ENCODE data around the gene UGGT2.
"Not testable (repeated sequence)": the region's sequence is repeated elsewhere in the genome, so short reads cannot be mapped to it uniquely, and the experiment has no call there.

Gene UGGT2

GRCh38 chr13:95898256-95898655 is 154.9 kb downstream of the UGGT2 start:
- no peak for DNase-seq (ENCODE audit: low read depth in 1 of 2, low spot score in 1 of 2)

- DNase-seq (ENCODE audit: low read depth in 1 of 2, low spot score in 1 of 2) = no peak
These were observed 156.9 kb downstream of the UGGT2 start for GRCh38 chr13:95896301-95896700.

- no peak for DNase-seq (ENCODE audit: low read depth in 1 of 2, low spot score in 1 of 2)
These were observed 159.3 kb downstream of the UGGT2 start for GRCh38 chr13:95893861-95894260.

GRCh38 chr13:95882121-95882520 is 171.1 kb downstream of the UGGT2 start:
- no peak for DNase-seq (ENCODE audit: low read depth in 1 of 2, low spot score in 1 of 2)

GRCh38 chr13:95880331-95880730 is 172.9 kb downstream of the UGGT2 start:
- no peak for DNase-seq (ENCODE audit: low read depth in 1 of 2, low spot score in 1 of 2)

- DNase-seq (ENCODE audit: low read depth in 1 of 2, low spot score in 1 of 2) = no peak
These were observed 178.9 kb downstream of the UGGT2 start for GRCh38 chr13:95874286-95874685.

- DNase-seq (ENCODE audit: low read depth in 1 of 2, low spot score in 1 of 2) = no peak
These were observed 182.8 kb downstream of the UGGT2 start for GRCh38 chr13:95870421-95870820.

GRCh38 chr13:95865080-95865615 is 188.1 kb downstream of the UGGT2 start:
- no peak for DNase-seq (ENCODE audit: low read depth in 1 of 2, low spot score in 1 of 2)

- DNase-seq (ENCODE audit: low read depth in 1 of 2, low spot score in 1 of 2) = no peak
These were observed 190.8 kb downstream of the UGGT2 start for GRCh38 chr13:95862408-95862807.

GRCh38 chr13:95861296-95861695 is 191.9 kb downstream of the UGGT2 start:
- DNase-seq (ENCODE audit: low read depth in 1 of 2, low spot score in 1 of 2) = no peak

GRCh38 chr13:95858286-95859075 is 194.7 kb downstream of the UGGT2 start:
- DNase-seq (ENCODE audit: low read depth in 1 of 2, low spot score in 1 of 2) = no peak

GRCh38 chr13:95845656-95846055 is 207.5 kb downstream of the UGGT2 start:
- DNase-seq (ENCODE audit: low read depth in 1 of 2, low spot score in 1 of 2) = not testable (repeated sequence)

GRCh38 chr13:95842898-95843297 is 210.3 kb downstream of the UGGT2 start:
- DNase-seq (ENCODE audit: low read depth in 1 of 2, low spot score in 1 of 2) = no peak

- DNase-seq (ENCODE audit: low read depth in 1 of 2, low spot score in 1 of 2) = no peak
These were observed 211.3 kb downstream of the UGGT2 start for GRCh38 chr13:95841894-95842293.

- peak; percentile 47 to 59 for DNase-seq (ENCODE audit: low read depth in 1 of 2, low spot score in 1 of 2)
These were observed 219.0 kb downstream of the UGGT2 start for GRCh38 chr13:95834134-95834765.

GRCh38 chr13:95833719-95834118 is 219.5 kb downstream of the UGGT2 start:
- no peak for DNase-seq (ENCODE audit: low read depth in 1 of 2, low spot score in 1 of 2)

GRCh38 chr13:95833126-95833525 is 220.1 kb downstream of the UGGT2 start:
- DNase-seq (ENCODE audit: low read depth in 1 of 2, low spot score in 1 of 2) = no peak

- DNase-seq (ENCODE audit: low read depth in 1 of 2, low spot score in 1 of 2) = no peak
These were observed 230.9 kb downstream of the UGGT2 start for GRCh38 chr13:95822303-95822702.

GRCh38 chr13:95814495-95814894 is 238.7 kb downstream of the UGGT2 start:
- DNase-seq (ENCODE audit: low read depth in 1 of 2, low spot score in 1 of 2) = no peak

GRCh38 chr13:95813139-95813538 is 240.1 kb downstream of the UGGT2 start:
- no peak for DNase-seq (ENCODE audit: low read depth in 1 of 2, low spot score in 1 of 2)

- DNase-seq (ENCODE audit: low read depth in 1 of 2, low spot score in 1 of 2) = no peak
These were observed 243.8 kb downstream of the UGGT2 start for GRCh38 chr13:95809429-95809828.

- DNase-seq (ENCODE audit: low read depth in 1 of 2, low spot score in 1 of 2) = no peak
These were observed 247.3 kb downstream of the UGGT2 start for GRCh38 chr13:95805921-95806320.

Measured in activated CD4-positive, alpha-beta T cell treated with anti-CD3 and anti-CD28 coated beads, Interleukin-2, amount 50 U/mL, for 24 hours (primary cell).